Peyer's patch (tissue), 4 donors: ENCODE results near the gene ZBTB20. TPM values are rescaled to one million over a fixed set of nuclear protein-coding genes. Genes with fewer than 3 reads are reported as not detected.
A peak's percentile ranks its signal among the peaks of the same experiment; 100 is the strongest.

Experiments
- DNase-seq, 3 donors: peaks; one replicate each; pipeline ENCODE4 v3.0.0-alpha.2; 2017 to 2019
- H3K27ac ChIP-seq, 4 donors: fragments of 200-600 bp; sonication (generic); one replicate each; pipeline ENCODE4 v1.5.1; 2016 to 2019
- H3K27me3 ChIP-seq, 2 donors: fragments of 200-600 bp; sonication (generic); one replicate each; pipeline ENCODE4 v1.5.1; 2019
- H3K36me3 ChIP-seq, 3 donors: fragments of 200-600 bp; sonication (generic); one replicate each; pipeline ENCODE4 v1.5.1; 2016 to 2019
- H3K4me1 ChIP-seq, 4 donors: fragments of 200-600 bp; sonication (generic); one replicate each; pipeline ENCODE4 v1.5.1; 2016 to 2019
- H3K4me3 ChIP-seq, 4 donors: fragments of 200-600 bp; sonication (generic); 1 replicate in 3 of 4; 2 replicates in 1 of 4; pipeline ENCODE4 v1.5.1; 2016 to 2019; ENCODE audit warnings: mild to moderate bottlenecking in 1 of 4
- H3K9me3 ChIP-seq, 4 donors: fragments of 200-600 bp; sonication (generic); one replicate each; pipeline ENCODE4 v1.5.1; 2016 to 2019; ENCODE audit warnings: mild to moderate bottlenecking in 1 of 4
- CTCF ChIP-seq, 6 experiments: fragments of 450-650 bp in 4 of 6; fragments of 200-600 bp in 2 of 6; sonication (generic) in 1 of 6; IDR thresholded peaks; one replicate each; pipeline ENCODE4 v1.5.1; 2017 to 2019; ENCODE audit warnings: antibody characterized with exemption in 6 of 6, mild to moderate bottlenecking in 3 of 6, moderate library complexity in 1 of 6
- POLR2A ChIP-seq, 2 donors: fragments of 450-650 bp; IDR thresholded peaks; one replicate each; pipeline ENCODE4 v1.5.1; 2017; ENCODE audit warnings: antibody characterized with exemption in 2 of 2, mild to moderate bottlenecking in 2 of 2, moderate library complexity in 2 of 2
- total RNA-seq, 4 donors: library from RNA; depleted of rRNA; stranded (reverse); fragments of >200 nt; gene quantifications; one replicate each; pipeline ENCODE4 v1.1.0, GENCODE V29; 2016

ZBTB20 gene
- total RNA-seq, 4 donors from 2014 or later = 19.6 to 135 (median 57.2) TPM

GRCh38 chr3:114928989-114929640, 218.0 kb downstream of the ZBTB20 start:
- no peaks in the 10 kb centered on the region for H3K36me3 ChIP-seq
- no peaks in the 10 kb centered on the region for H3K4me1 ChIP-seq
- no peak overlapping the region for H3K27ac ChIP-seq
- no peaks in the 10 kb centered on the region for H3K27me3 ChIP-seq
- H3K4me3 ChIP-seq = no peak overlapping the region
- DNase-seq = no peak
- no peak for TF ChIP-seq POLR2A (IDR thresholded peaks at IDR 0.05)
- no peak for TF ChIP-seq CTCF (IDR thresholded peaks at IDR 0.05)
- no peaks in the 10 kb centered on the region for H3K9me3 ChIP-seq

- no peaks in the 10 kb centered on the region for H3K36me3 ChIP-seq
- no peak overlapping the region for H3K27ac ChIP-seq
- no peak overlapping the region for H3K4me3 ChIP-seq
- no peak for DNase-seq
- H3K4me1 ChIP-seq = peaks cover 0 to 21% (median 0%) of the 10 kb centered on the region in 4 donors
- TF ChIP-seq CTCF (IDR thresholded peaks at IDR 0.05) (no peak), POLR2A (IDR thresholded peaks at IDR 0.05) (no peak)
- no peaks in the 10 kb centered on the region for H3K9me3 ChIP-seq
- no peaks in the 10 kb centered on the region for H3K27me3 ChIP-seq
Measured at GRCh38 chr3:114904633-114905032, 242.5 kb downstream of the ZBTB20 start.

- Histone ChIP-seq H3K9me3 (no peaks in the 10 kb centered on the region), H3K27ac (peak overlapping the region in 2 of 4 donors; percentile 15 to 19), H3K27me3 (no peaks in the 10 kb centered on the region), H3K36me3 (no peaks in the 10 kb centered on the region), H3K4me3 (no peak overlapping the region), H3K4me1 (peaks cover 0 to 25% (median 0%) of the 10 kb centered on the region in 4 donors)
- no peak for TF ChIP-seq POLR2A (IDR thresholded peaks at IDR 0.05)
- TF ChIP-seq CTCF (IDR thresholded peaks at IDR 0.05) = no peak
- DNase-seq = no peak
Measured at GRCh38 chr3:114903213-114903612, 243.9 kb downstream of the ZBTB20 start.

DNA sequence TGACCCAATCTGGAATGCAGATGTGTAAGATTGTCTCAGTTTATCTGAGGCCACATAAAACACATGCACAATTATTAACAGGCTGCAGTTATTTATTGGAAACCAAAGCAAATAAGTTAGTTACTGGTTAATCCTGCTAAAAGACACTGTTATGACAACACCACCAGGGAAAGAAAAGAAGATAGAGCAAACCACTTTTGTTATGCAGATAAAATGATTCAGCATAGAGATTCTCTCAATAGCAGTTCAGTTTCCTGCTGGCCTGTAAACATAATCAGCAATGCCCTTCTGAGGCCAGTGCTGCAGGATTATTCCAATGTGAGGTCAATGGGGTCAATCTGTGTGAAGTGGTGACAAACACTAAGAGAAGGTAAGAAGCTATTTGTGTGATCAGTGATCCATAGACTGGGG, 244.4 kb downstream of the ZBTB20 start:
- H3K4me1 ChIP-seq = peaks cover 0 to 25% (median 0%) of the 10 kb centered on the region in 4 donors
- no peaks in the 10 kb centered on the region for H3K27me3 ChIP-seq
- H3K36me3 ChIP-seq = no peaks in the 10 kb centered on the region
- TF ChIP-seq POLR2A (IDR thresholded peaks at IDR 0.05) = no peak
- TF ChIP-seq CTCF (IDR thresholded peaks at IDR 0.05) = no peak
- no peak overlapping the region for H3K4me3 ChIP-seq
- DNase-seq = no peak
- H3K9me3 ChIP-seq = no peaks in the 10 kb centered on the region
- peak overlapping the region in 2 of 4 donors; percentile 15 to 19 for H3K27ac ChIP-seq

DNA sequence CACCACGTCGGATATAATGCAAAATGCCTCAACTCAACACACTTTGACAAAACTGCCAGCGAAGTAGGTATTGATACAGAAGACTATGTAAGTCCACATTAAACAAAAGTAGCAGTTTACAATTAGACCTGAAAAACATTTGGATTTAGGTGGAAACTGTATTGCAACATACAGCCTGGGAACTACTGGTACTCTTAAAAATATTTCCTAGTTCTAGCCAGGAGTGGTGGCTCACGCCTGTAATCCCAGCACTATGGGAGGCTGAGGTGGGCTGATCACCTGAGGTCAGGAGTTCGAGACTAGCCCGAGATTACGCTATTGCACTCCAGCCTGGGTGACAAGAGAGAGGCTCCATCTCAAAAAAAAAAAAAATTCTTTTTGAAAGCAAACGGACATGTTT, 246.2 kb downstream of the ZBTB20 start:
- no peak for DNase-seq
- no peaks in the 10 kb centered on the region for H3K27me3 ChIP-seq
- H3K4me3 ChIP-seq = peak overlapping the region in 2 of 4 donors; percentile 18 to 23
- H3K27ac ChIP-seq = peak overlapping the region in 1 of 4 donors; percentile 44
- H3K36me3 ChIP-seq = no peaks in the 10 kb centered on the region
- TF ChIP-seq POLR2A (IDR thresholded peaks at IDR 0.05) = no peak
- no peak for TF ChIP-seq CTCF (IDR thresholded peaks at IDR 0.05)
- H3K4me1 ChIP-seq = peaks cover 0 to 25% (median 0%) of the 10 kb centered on the region in 4 donors
- H3K9me3 ChIP-seq = no peaks in the 10 kb centered on the region
